HG03280 (cell line): Measurements from ENCODE around the gene OR8B3.
"Not testable (repeated sequence)": the region's sequence is repeated elsewhere in the genome, so short reads cannot be mapped to it uniquely, and the experiment has no call there.

Experiments
- ATAC-seq: cut with Tn5 transposase; IDR thresholded peaks from one replicate; pipeline ENCODE4 v1.9.1; 2021; ENCODE audit warnings: mild to moderate bottlenecking, moderate library complexity; ENCODE audit not compliant: unreplicated experiment

The OR8B3 gene

DNA sequence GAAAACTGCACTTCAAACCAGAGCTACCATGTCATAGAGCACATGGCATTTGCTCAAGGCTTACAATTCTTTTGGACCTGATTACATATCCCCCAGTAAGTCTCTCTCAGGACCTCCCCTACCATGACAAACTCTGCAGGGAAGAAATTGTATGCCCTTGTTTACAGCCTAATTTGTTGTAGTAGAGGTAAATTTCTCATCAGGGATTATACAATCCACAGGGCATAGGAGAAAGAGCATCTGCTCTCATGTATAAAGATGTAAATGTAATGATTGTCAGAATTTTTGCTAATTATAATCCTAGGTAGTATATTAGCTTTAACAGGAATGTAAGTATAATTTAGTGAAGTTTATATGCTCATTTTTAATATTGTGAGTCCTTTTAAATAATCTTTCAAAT, at the start of gene OR8B3:
OR8B3 (minus strand) TSS at position 101 of the 400 bp plus-strand sequence. CDS start 1,673 bp downstream, outside the sequence.
- no peak for ATAC-seq

DNA sequence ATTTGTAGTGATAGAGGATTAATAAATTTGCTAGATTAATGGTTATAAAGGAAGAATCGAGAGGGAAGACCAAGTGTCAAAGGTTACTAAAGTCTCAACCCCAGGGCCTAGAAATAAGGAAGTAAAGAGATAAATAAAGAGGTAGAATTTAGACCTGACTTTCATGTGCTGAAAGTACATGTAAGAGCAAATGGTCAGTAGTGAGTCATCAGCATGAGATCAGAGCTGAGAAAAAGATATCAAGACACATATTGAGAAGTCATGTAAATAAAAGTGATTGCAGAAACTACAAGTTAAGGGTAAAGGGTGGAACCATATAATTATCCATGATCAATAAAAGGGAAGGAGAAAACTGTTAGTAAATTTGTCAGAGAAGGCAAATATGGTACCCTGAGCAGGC, 48.1 kb upstream of the OR8B3 start:
- ATAC-seq: no peak

- no peak for ATAC-seq
Measured at GRCh38 chr11:124445646-124446150, 46.9 kb upstream of the OR8B3 start, which contains the start of gene OR8B8. OR8B8 (minus strand) TSS chr11:124445696; CDS start chr11:124441085, 4,611 bp downstream.

- no peak for ATAC-seq
Measured at GRCh38 chr11:124442847-124443246, 44.0 kb upstream of the OR8B3 start.

DNA sequence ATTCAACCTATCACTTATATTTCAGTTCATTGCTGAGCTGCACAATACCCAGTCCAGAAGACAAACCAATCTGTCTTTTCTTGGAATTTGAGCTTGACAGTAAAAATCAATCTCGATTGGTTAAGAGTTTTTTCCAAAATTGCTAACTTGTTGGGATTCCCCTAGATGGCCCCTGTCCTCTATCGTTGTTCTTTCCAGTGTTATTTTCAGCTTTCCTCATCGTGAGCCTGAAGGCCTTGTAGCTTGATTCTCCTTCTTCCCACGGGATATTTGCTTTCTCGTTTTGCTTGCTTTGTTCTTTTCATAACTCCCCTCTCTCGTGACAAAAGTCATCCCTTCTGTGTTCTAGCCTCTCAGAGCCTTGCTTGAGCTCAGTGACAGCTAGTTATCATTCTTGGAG, 43.6 kb upstream of the OR8B3 start:
- ATAC-seq: no peak

GRCh38 chr11:124441519-124441918, 42.7 kb upstream of the OR8B3 start:
- no peak for ATAC-seq

- ATAC-seq: no peak
Measured at GRCh38 chr11:124441081-124441480, 42.3 kb upstream of the OR8B3 start.

DNA sequence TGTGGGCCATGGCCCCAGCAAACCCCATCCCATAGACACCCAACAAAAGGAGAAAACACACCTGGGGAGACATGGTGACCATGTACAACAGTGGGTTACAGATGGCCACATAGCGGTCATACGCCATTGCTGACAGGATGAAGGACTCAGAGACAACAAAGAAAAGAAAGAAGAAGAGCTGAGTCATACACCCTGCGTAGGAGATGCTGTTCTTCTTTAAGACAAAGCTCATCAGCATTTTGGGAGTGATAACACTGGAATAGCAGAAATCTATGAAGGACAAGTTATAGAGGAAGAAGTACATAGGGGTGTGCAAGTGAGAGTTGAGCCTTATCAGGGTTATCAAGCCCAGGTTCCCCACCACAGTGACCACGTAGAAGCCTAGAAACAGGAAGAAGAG, 41.8 kb upstream of the OR8B3 start:
- ATAC-seq: no peak

- ATAC-seq: no peak
Measured at GRCh38 chr11:124434699-124435098, 35.9 kb upstream of the OR8B3 start.

DNA sequence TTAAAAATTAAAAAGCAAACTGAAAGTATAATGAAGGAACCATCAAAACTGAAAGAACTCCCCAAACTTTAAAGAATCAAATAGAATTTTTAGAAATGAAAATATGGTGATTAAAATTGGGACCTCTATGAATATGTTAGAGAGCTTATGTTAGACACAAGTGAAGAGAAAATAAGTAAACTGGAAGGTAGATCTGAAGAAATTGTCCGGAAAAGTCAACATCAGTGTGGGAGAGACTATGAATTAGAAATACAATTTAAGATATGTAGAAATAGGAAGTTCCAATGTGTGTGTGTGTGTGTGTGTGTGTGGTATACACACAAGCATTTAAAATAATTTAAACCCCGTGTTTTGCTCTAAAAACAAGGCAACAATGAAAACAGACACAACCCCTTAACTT, 30.8 kb upstream of the OR8B3 start:
- no peak for ATAC-seq

- no peak for ATAC-seq
Measured at GRCh38 chr11:124424384-124424921, 25.6 kb upstream of the OR8B3 start, which contains the start of gene OR8B4. OR8B4 (minus strand) TSS chr11:124424871; CDS start chr11:124424871, 0 bp downstream.

DNA sequence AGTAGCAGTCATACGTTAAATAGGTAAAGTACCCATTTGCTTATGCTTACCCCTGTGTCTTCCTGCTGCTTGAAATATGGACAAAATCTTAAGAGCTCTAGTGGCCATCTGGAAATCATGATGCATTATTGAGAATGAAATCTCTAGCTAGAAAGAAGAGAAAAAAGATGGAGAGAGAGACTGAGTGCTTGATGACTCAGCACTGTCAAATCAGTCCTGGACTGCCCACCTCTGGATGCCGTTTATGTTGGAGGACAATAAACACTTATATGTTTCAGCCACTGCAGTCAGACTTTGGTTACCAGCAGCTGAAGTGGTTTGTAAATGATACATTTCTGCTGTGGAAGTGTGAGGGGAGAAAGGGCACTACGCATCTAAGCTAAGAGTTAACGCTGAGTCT, 22.2 kb upstream of the OR8B3 start:
- ATAC-seq: no peak

- ATAC-seq: no peak
Measured at GRCh38 chr11:124415356-124415923, 16.6 kb upstream of the OR8B3 start.

- ATAC-seq: no peak
Measured at GRCh38 chr11:124409906-124410305, 11.1 kb upstream of the OR8B3 start.

GRCh38 chr11:124405581-124405980, 6.8 kb upstream of the OR8B3 start:
- ATAC-seq: no peak

GRCh38 chr11:124403186-124403585, 4.4 kb upstream of the OR8B3 start:
- not testable (repeated sequence) for ATAC-seq

DNA sequence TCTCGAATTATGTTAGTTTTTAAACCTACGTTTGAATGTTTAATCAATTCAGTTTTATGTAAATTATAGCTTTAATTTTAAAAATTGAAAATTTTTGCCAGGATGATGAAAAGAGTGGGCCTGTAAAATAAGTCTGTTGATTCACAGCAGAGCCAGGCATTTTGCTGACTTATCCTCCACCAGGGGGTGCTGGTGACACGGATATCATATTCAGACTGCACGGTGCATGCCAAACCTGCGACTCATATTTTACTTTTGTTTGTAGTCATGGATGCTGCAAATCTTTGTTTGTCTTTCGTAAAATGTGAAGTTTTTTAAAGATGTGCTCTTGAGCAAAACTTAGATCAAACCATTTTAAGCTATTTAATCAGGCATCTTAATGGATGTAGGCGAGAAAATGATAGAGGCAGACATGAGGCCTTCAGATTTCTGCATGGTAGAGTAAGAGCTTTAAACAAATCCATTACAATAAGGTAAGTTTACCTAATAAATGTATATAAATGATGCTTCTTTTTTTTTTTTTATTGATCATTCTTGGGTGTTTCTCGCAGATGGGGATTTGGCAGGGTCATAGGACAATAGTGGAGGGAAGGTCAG, 3.6 kb upstream of the OR8B3 start:
- ATAC-seq: peak; percentile 89

DNA sequence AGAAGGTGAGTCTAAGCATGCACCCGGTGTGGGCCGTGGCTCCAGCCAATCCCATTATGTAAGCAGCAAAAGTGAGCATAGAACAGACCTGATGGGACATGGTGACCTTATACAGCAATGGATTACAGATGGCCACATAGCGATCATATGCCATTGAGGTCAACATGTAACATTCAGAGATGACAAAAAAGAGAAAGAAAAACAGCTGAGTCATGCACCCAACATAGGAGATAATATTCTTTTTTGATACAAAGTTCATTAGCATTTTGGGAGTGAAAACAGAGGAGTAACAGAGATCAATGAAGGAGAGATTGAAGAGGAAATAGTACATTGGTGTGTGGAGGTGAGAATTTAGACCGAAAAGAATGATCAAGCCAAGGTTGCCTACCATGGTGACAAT, 2.0 kb downstream of the OR8B3 start:
- not testable (repeated sequence) for ATAC-seq

DNA sequence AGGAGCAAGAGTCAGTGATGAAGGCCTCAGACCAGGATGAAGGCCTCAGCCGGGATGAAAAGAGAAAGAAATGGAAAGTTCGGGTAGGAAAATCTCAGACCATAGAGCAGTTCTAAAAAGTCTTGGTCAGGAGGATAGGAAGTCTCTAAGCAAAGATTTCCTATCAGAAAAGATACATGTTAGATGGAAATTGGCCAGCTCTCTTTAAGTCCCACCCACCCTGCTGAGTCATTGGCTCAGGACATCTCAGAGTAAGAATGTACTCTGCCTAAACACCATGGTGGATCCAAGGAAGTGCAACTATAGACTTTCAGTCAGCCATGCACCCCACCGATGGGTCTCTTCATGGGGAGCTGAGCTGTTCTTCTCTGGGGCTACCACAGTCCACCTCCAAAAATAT, 4.4 kb downstream of the OR8B3 start:
- ATAC-seq: no peak

GRCh38 chr11:124384399-124384798, 14.4 kb downstream of the OR8B3 start, which contains the start of gene OR8B2:
OR8B2 (minus strand) TSS chr11:124384499; CDS start chr11:124383343, 1,156 bp downstream.
- no peak for ATAC-seq

DNA sequence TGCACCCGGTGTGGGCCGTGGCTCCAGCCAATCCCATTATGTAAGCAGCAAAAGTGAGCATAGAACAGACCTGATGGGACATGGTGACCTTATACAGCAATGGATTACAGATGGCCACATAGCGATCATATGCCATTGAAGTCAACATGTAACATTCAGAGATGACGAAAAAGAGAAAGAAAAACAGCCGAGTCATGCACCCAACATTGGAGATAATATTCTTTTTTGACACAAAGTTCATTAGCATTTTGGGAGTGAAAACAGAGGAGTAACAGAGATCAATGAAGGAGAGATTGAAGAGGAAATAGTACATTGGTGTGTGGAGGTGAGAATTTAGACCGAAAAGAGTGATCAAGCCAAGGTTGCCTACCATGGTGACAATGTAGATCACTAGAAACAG, 16.0 kb downstream of the OR8B3 start:
- not testable (repeated sequence) for ATAC-seq

DNA sequence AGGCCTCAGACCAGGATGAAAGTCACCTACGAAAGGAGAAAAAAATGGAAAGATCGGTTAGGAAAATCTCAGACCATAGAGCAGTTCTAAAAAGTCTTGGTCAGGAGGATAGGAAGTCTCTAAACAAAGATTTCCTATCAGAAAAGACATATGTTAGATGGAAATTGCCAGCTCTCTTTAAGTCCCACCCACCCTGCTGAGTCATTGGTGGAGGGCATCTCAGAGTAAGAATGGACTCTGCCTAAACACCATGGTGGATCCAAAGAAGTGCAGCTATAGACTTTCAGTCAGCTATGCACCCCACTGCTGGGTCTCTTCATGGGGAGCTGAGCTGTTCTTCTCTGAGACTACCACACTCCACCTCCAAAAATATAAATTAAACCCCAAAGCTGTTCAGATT, 18.2 kb downstream of the OR8B3 start:
- no peak for ATAC-seq
